Measurements from ENCODE around the gene PHF5A.

The PHF5A gene

GRCh38 chr22:41488076-41488475, 19.6 kb upstream of the PHF5A start:
- Histone ChIP-seq H3K79me2 (ENCODE audit: control insufficient read depth, low read length) (peaks cover 95% of the 10 kb centered on the region), H3K9me2 (replicated peaks; ENCODE audit: control insufficient read depth, low read length) (no peaks in the 10 kb centered on the region), H3F3A (ENCODE audit: control insufficient read depth, insufficient read depth) (no peaks in the 10 kb centered on the region), H3K36me3 (ENCODE audit: control insufficient read depth, low read length) (peaks cover 9% of the 10 kb centered on the region; the same call in 1 of the 2 replicates), H3K27ac (ENCODE audit: low read depth, low read length) (no peak overlapping the region), H3K9me3 (ENCODE audit: control insufficient read depth, insufficient read depth, low read length) (no peaks in the 10 kb centered on the region), H3K27me3 (ENCODE audit: control insufficient read depth, low read length) (no peaks in the 10 kb centered on the region), H3K4me3 (ENCODE audit: low read length) (no peak overlapping the region), H3K4me1 (ENCODE audit: control insufficient read depth, low read length) (no peaks in the 10 kb centered on the region), H4K20me1 (ENCODE audit: control insufficient read depth, insufficient read depth, low read depth, low read length) (no peaks in the 10 kb centered on the region; the same call in 1 of the 2 replicates), H3K4me2 (ENCODE audit: low read length) (no peak overlapping the region)
- TF ChIP-seq CTCF (IDR thresholded peaks at IDR 0.05; ENCODE audit: low read depth, low read length, poor library complexity, severe bottlenecking) (no peak), EZH2phosphoT487 (IDR thresholded peaks at IDR 0.05; ENCODE audit: borderline replicate concordance, low read length) (no peak)

- Histone ChIP-seq H3K4me3 (ENCODE audit: low read length) (no peak overlapping the region), H3F3A (ENCODE audit: control insufficient read depth, insufficient read depth) (no peaks in the 10 kb centered on the region), H3K9me2 (replicated peaks; ENCODE audit: control insufficient read depth, low read length) (no peaks in the 10 kb centered on the region), H3K9me3 (ENCODE audit: control insufficient read depth, insufficient read depth, low read length) (no peaks in the 10 kb centered on the region), H3K4me2 (ENCODE audit: low read length) (no peak overlapping the region), H3K27ac (ENCODE audit: low read depth, low read length) (no peak overlapping the region), H3K79me2 (ENCODE audit: control insufficient read depth, low read length) (peaks cover 95% of the 10 kb centered on the region), H3K27me3 (ENCODE audit: control insufficient read depth, low read length) (no peaks in the 10 kb centered on the region), H4K20me1 (ENCODE audit: control insufficient read depth, insufficient read depth, low read depth, low read length) (peaks cover 5% of the 10 kb centered on the region), H3K4me1 (ENCODE audit: control insufficient read depth, low read length) (peaks cover 5% of the 10 kb centered on the region), H3K36me3 (ENCODE audit: control insufficient read depth, low read length) (peaks cover 13% of the 10 kb centered on the region)
- TF ChIP-seq EZH2phosphoT487 (IDR thresholded peaks at IDR 0.05; ENCODE audit: borderline replicate concordance, low read length) (no peak), CTCF (IDR thresholded peaks at IDR 0.05; ENCODE audit: low read depth, low read length, poor library complexity, severe bottlenecking) (no peak)
Observed at GRCh38 chr22:41487037-41487935, 18.8 kb upstream of the PHF5A start.

GRCh38 chr22:41485033-41485432, 16.5 kb upstream of the PHF5A start:
- no peaks in the 10 kb centered on the region for H3K27me3 ChIP-seq (ENCODE audit: control insufficient read depth, low read length)
- no peak for TF ChIP-seq CTCF (IDR thresholded peaks at IDR 0.05; ENCODE audit: low read depth, low read length, poor library complexity, severe bottlenecking)
- TF ChIP-seq EZH2phosphoT487 (IDR thresholded peaks at IDR 0.05; ENCODE audit: borderline replicate concordance, low read length): no peak
- no peak overlapping the region for H3K27ac ChIP-seq (ENCODE audit: low read depth, low read length)
- peaks cover 28% of the 10 kb centered on the region for H3K36me3 ChIP-seq (ENCODE audit: control insufficient read depth, low read length)
- H3F3A ChIP-seq (ENCODE audit: control insufficient read depth, insufficient read depth): no peaks in the 10 kb centered on the region
- H3K79me2 ChIP-seq (ENCODE audit: control insufficient read depth, low read length): peaks cover 95% of the 10 kb centered on the region
- H3K9me3 ChIP-seq (ENCODE audit: control insufficient read depth, insufficient read depth, low read length): no peaks in the 10 kb centered on the region
- no peak overlapping the region for H3K4me3 ChIP-seq (ENCODE audit: low read length)
- H3K4me2 ChIP-seq (ENCODE audit: low read length): no peak overlapping the region
- no peaks in the 10 kb centered on the region for H3K9me2 ChIP-seq (replicated peaks; ENCODE audit: control insufficient read depth, low read length)
- H3K4me1 ChIP-seq (ENCODE audit: control insufficient read depth, low read length): peaks cover 28% of the 10 kb centered on the region
- H4K20me1 ChIP-seq (ENCODE audit: control insufficient read depth, insufficient read depth, low read depth, low read length): peaks cover 8% of the 10 kb centered on the region

Data from DOHH2 (cell line).